GM21737 (cell line): ENCODE results near the gene HSPD1.

ENCODE experiments used
- ATAC-seq: cut with Tn5 transposase; IDR thresholded peaks from one replicate; pipeline ENCODE4 v1.9.1; 2021; ENCODE audit warnings: mild to moderate bottlenecking, moderate library complexity; ENCODE audit not compliant: unreplicated experiment

HSPD1 gene

GRCh38 chr2:197499594-197500502 is at the start of gene HSPD1, which contains the start of gene HSPE1:
Gene HSPD1, minus strand, starts transcription at chr2:197499840. Its CDS starts 992 bp downstream, at chr2:197498848.
Gene HSPE1, plus strand, starts transcription at chr2:197500379. Its CDS starts 58 bp downstream, at chr2:197500437.
- ATAC-seq = peak; percentile 86

DNA sequence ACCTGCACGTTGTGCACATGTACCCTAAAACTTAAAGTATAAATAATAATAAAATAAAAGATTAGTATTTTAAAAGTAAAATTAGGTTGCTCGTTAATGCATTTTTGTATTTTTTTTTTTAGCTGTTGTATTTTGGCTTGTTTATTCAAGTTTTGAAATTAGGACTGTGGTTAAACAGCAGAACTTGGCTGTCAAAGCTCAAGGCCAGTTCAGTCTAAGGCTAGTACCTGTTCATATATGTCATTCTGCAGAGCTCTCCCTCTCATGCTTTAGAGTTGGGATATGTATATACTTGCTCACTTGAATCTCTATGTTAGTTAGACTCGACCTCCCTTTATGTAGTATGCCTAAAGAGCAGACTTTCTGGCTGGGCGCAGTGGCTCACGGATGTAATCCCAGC is 48.9 kb upstream of the HSPD1 start:
- ATAC-seq = no peak

- ATAC-seq = no peak
Measured at GRCh38 chr2:197547163-197547900, 47.7 kb upstream of the HSPD1 start.

GRCh38 chr2:197543206-197543605 is 43.6 kb upstream of the HSPD1 start:
- no peak for ATAC-seq

DNA sequence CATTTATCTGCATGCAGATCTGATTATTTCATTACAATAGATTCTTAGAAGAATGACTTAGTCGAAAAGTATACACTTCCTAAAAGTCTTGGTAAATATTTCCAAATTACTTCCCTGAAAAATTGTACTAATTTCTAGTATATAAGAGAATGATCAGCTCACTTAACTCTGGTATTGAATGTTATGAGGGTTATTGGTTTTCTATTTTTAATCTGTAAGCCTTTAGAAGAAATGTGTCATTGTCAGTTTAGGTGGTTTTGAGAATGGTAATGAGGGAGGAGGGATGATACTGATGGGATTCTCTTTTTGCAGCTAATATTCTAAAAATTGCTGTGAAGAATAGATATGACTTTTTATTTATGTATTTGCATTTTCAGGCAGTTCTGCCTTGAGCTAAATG is 40.1 kb upstream of the HSPD1 start:
- ATAC-seq = no peak

GRCh38 chr2:197538412-197538811 is 38.8 kb upstream of the HSPD1 start:
- no peak for ATAC-seq

DNA sequence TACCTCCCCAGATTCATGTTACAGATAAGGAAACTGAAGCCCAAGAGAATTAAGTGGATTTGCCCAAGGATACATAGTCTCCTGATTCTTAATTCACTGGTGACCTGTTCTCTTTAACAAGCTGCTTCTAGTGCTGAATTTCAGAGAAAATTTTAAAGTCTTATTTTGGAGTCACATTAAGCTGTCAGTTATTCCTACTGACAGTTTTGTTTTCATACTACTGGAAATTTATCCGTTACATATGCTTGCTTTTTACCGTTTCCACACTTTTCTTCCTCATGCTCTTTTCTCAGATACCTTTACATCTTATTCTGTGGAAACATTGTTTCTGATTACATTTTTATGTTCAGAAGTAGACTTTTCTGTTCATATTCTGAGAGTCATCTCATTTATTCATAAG is 17.5 kb upstream of the HSPD1 start:
- no peak for ATAC-seq

GRCh38 chr2:197516393-197516761 is 16.7 kb upstream of the HSPD1 start:
- ATAC-seq = no peak

GRCh38 chr2:197515739-197516392 is 16.2 kb upstream of the HSPD1 start, which contains the start of gene MOB4:
Gene MOB4, plus strand, starts transcription at chr2:197516066. Its CDS starts 21 bp downstream, at chr2:197516087.
- ATAC-seq = peak; percentile 95

DNA sequence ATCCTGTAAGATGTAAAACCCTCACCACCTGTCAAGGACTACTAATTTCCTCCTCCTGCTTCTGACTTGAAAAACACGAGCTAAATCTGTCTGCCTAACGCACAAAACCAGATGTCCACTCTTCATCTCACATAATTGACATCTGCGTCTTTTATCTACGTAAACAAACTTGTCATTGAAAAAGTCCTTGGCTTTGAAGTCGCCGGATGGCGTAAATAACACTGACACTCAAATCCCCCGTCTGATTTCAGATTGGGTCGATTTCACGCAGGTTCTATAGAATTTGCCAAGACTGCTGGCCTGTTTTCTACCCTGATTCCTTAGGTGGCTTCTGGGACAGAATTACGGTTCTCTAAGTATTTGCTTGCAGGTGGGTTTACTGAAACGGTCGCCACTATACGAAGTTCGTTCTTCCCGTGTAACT is 15.7 kb upstream of the HSPD1 start:
- peak; percentile 6 for ATAC-seq

DNA sequence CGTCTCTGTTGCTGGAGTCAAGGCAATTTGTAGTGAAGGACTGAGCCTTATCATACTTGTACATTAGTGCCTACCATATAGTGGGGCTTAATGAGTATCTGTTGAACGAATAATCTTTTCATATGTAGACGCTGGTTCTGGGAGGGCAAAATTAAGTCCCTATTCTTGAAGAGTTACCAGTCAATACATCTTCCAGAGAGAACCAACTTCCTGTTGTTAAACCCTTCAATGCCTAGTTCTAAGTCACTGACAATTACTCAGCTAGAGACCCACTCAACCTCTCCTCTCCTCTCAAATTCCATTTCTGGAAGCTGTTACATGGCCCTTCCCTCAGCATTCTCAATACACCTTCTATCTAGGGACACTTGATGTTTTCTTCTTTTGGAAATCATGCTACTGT is 15.1 kb upstream of the HSPD1 start:
- no peak for ATAC-seq

GRCh38 chr2:197513915-197514314 is 14.3 kb upstream of the HSPD1 start:
- no peak for ATAC-seq

- ATAC-seq = no peak
Measured at GRCh38 chr2:197506658-197507057, 7.0 kb upstream of the HSPD1 start.

DNA sequence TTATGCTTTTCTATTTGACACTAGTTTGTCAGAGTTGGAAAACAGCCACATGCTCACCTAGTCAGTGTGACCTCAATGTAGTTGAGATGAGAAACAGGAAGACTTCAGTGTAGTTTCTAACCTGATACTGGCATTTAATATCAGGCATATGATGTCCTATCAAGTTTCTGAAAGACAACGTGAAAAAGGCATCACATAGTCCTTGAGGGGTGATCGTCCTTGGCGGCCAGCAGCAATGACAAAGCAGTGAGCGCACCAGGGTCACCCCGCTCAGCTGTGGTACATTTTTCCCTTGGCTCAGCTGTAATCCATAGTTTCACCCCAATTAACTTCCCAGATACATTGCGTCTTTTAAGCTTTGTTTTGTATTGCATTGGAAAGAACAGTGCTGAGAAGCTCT is 4.9 kb upstream of the HSPD1 start:
- no peak for ATAC-seq

- ATAC-seq = no peak
Measured at GRCh38 chr2:197504000-197504399, 4.4 kb upstream of the HSPD1 start.

DNA sequence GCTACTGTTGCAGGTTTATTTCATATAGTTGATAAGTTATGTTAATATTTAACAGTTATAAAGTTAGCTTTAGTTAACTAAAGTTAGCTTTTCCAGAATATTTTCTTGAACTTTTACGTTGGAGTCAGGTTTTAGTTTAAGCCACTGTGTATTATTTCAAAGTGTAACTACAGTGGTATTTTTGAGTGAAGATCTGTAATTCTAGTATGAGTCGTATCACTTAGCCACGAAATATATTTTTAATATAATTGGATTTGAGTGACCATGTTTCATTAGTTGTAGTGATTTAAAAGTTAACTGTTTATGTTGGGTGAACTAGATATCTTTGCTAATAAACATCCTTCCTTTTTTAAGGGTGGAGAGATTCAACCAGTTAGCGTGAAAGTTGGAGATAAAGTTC is 3.0 kb upstream of the HSPD1 start:
- ATAC-seq = no peak

DNA sequence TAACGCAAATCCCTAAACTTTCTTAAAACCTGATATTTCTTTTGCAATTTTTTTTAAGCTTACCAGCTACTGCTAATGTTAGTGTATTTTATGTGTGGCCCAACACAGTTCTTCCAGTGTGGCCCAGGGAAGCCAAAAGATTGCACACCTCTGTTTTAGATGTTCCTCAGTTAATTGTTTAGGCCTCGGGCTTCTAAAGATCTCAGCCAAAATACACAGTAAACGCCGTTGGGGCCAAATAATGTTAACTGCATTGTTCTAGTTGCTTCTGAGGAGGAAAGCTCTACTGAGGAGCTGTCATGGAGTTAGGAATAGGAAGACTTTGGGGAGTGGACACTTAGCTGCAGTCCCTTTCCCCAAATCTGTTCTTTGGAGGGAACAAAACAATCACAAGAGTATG is 2.6 kb upstream of the HSPD1 start:
- no peak for ATAC-seq

DNA sequence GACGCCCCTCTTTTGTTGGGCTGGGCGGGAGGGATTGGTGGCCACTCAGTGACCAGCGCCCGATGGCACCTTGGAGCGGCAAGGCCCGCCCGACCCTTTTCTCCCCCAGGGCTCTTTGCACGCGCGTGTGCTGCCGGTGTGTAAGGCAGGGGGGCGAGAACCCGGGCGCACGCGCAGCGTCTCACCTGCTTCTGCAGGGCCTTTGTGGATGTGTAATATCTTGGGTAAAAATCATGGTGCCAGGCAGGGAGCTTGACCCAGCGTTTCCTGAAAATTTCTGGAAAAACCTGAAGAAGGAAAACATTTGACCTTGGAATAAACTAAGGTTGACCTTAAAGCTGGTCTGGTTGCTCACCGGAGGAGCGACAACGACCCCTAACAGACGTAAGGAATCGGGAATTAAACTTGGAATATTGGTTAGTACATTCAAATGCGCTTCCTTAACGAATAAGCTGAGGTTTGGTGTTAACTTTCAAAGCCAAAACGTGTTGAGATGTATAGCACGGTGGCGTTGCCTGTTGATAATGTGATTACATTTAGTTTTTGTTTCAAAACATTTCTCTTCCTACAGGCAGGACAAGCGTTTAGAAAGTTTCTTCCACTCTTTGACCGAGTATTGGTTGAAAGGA is 977 bp upstream of the HSPD1 start:
- peak; percentile 3 for ATAC-seq

DNA sequence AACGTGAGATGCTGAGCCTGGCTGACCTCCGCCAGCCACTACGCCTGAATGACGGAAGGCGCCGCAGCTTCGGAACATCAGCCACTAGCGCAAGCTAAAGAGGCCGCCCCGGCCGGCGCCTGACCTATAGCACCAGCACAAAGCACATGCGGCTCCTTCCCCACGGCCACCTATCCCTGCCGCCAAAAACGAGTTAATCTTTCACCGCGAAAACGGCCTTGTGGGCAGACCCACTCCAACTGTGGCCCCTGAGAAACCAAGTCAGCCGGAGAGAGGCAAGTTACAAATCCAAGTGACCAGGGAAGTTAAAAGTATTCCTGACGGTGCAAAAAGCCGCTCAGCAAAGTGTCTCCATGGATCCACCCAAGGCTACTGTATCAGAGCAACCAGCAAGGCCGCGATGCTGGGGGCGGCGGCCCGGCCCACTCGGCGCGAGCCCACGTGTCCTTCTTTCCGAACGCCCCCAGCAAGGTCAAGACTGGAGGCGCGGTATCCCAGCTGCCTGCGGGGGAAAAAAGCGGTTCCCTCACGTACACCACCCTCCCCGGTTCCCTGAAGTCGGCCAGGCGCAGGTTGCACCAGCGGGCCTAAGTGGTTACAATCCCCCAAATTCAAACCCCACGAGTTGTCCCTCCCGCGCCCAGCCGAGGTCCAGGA is 575 bp downstream of the HSPD1 start:
- ATAC-seq = peak; percentile 27

GRCh38 chr2:197498235-197498936 is 1.3 kb downstream of the HSPD1 start:
- no peak for ATAC-seq
